Activated CD8-positive, alpha-beta memory T cell treated with anti-CD3 and anti-CD28 coated beads, Interleukin-2, amount 50 U/mL, for 24 hours (primary cell): ENCODE data around the gene SEMA6A.

Experiments
- DNase-seq: peaks from one replicate; pipeline ENCODE4 v3.0.0-alpha.2; 2020; ENCODE audit errors: extremely low read depth

The SEMA6A gene

GRCh38 chr5:116409591-116410296, 164.9 kb downstream of the SEMA6A start:
- no peak for DNase-seq

- no peak for DNase-seq
Measured at GRCh38 chr5:116406306-116407041, 168.1 kb downstream of the SEMA6A start.

- DNase-seq = no peak
Measured at GRCh38 chr5:116404792-116405191, 169.8 kb downstream of the SEMA6A start.

GRCh38 chr5:116404016-116404415, 170.6 kb downstream of the SEMA6A start:
- no peak for DNase-seq

GRCh38 chr5:116402235-116402634, 172.4 kb downstream of the SEMA6A start:
- no peak for DNase-seq

GRCh38 chr5:116401576-116401975, 173.0 kb downstream of the SEMA6A start:
- no peak for DNase-seq

- DNase-seq = no peak
Measured at GRCh38 chr5:116396476-116397099, 178.0 kb downstream of the SEMA6A start.

- no peak for DNase-seq
Measured at GRCh38 chr5:116395631-116396203, 178.9 kb downstream of the SEMA6A start.

- DNase-seq = no peak
Measured at GRCh38 chr5:116395226-116395625, 179.4 kb downstream of the SEMA6A start.

GRCh38 chr5:116394186-116394867, 180.3 kb downstream of the SEMA6A start:
- no peak for DNase-seq
